HEK293 (cell line): ENCODE data around the gene DSC2.

Experiments used
- CTCF ChIA-PET: fragments of 350-600 bp; formaldehyde crosslinking; extraction: SDS; loops from one replicate; lab custom pipeline; 2021; ENCODE audit warnings: antibody characterized with exemption; lab: Yijun Ruan, JAX
- POLR2A ChIA-PET: fragments of 300-600 bp; formaldehyde crosslinking; extraction: SDS; loops from one replicate; lab custom pipeline; 2020; ENCODE audit warnings: antibody characterized with exemption, inconsistent platforms; lab: Yijun Ruan, JAX
- H3K27ac ChIP-seq: fragments of 200-500 bp; sonication (Bioruptor generic); 2 replicates; pipeline ENCODE4 v1.5.1; 2014; ENCODE audit warnings: low read depth, low read length, control low read depth, inconsistent platforms; ENCODE audit errors: extremely low read depth
- H3K36me3 ChIP-seq, 2 experiments: fragments of 200-500 bp in 1 of 2; sonication (Bioruptor generic) in 1 of 2; 1 replicate in 1 of 2; 2 replicates in 1 of 2; pipeline ENCODE4 v1.5.1; 2014 to 2017; ENCODE audit warnings: inconsistent platforms in 2 of 2, low read length in 2 of 2; ENCODE audit not compliant: control insufficient read depth in 2 of 2, insufficient read depth in 1 of 2
- H3K4me1 ChIP-seq: fragments of 200-500 bp; sonication (Bioruptor generic); 2 replicates; pipeline ENCODE4 v1.5.1; 2014; ENCODE audit warnings: mild to moderate bottlenecking, low read length, inconsistent platforms; ENCODE audit not compliant: control insufficient read depth, insufficient read depth
- H3K4me3 ChIP-seq: 2 replicates; pipeline ENCODE4 v1.5.1; 2011; ENCODE audit warnings: low read depth, mild to moderate bottlenecking, control low read depth, low read length, moderate library complexity
- H3K9me3 ChIP-seq: fragments of 200-500 bp; sonication (Bioruptor generic); 2 replicates; pipeline ENCODE4 v1.5.1; 2014; ENCODE audit warnings: low read depth, low read length, inconsistent platforms; ENCODE audit not compliant: control insufficient read depth, insufficient read depth
- FEZF1 ChIP-seq: fragments of 450-650 bp; formaldehyde crosslinking; IDR thresholded peaks from 2 replicates; pipeline ENCODE4 v1.5.1; 2016; ENCODE audit warnings: missing biosample characterization, missing genetic modification characterization
- GLIS2 ChIP-seq: fragments of 450-650 bp; formaldehyde crosslinking; IDR thresholded peaks from 2 replicates; pipeline ENCODE4 v1.5.1; 2016; ENCODE audit warnings: missing biosample characterization, missing genetic modification characterization
- IKZF3 ChIP-seq: fragments of 450-650 bp; IDR thresholded peaks from 2 replicates; pipeline ENCODE4 v1.5.0; 2018; ENCODE audit warnings: missing biosample characterization, mild to moderate bottlenecking, missing genetic modification characterization, moderate library complexity
- KLF16 ChIP-seq: fragments of 450-650 bp; formaldehyde crosslinking; IDR thresholded peaks from 2 replicates; pipeline ENCODE4 v1.5.1; 2017; ENCODE audit warnings: missing biosample characterization, missing genetic modification characterization
- KLF8 ChIP-seq: fragments of 450-650 bp; formaldehyde crosslinking; IDR thresholded peaks from 2 replicates; pipeline ENCODE4 v1.5.1; 2016; ENCODE audit warnings: missing biosample characterization, missing genetic modification characterization
- MYNN ChIP-seq: fragments of 450-650 bp; formaldehyde crosslinking; IDR thresholded peaks from 2 replicates; pipeline ENCODE4 v1.5.1; 2016; ENCODE audit warnings: missing biosample characterization, missing genetic modification characterization, borderline replicate concordance
- TRIM28 ChIP-seq: IDR thresholded peaks from 2 replicates; pipeline ENCODE4 v1.6.1; 2011; ENCODE audit warnings: low read length, control low read depth, borderline replicate concordance
- ZBTB8A ChIP-seq: fragments of 450-650 bp; formaldehyde crosslinking; IDR thresholded peaks from 2 replicates; pipeline ENCODE4 v1.5.1; 2016; ENCODE audit warnings: missing biosample characterization, missing genetic modification characterization
- ZFP3 ChIP-seq: fragments of 450-650 bp; formaldehyde crosslinking; IDR thresholded peaks from 2 replicates; pipeline ENCODE4 v1.5.1; 2016; ENCODE audit warnings: low read depth, missing biosample characterization, missing genetic modification characterization
- ZNF114 ChIP-seq: fragments of 450-650 bp; formaldehyde crosslinking; IDR thresholded peaks from 2 replicates; pipeline ENCODE4 v1.5.0; 2017; ENCODE audit warnings: missing biosample characterization, missing genetic modification characterization
- ZNF146 ChIP-seq: fragments of 450-650 bp; formaldehyde crosslinking; IDR thresholded peaks from 2 replicates; pipeline ENCODE4 v1.5.1; 2016; ENCODE audit warnings: missing biosample characterization, missing genetic modification characterization
- ZNF366 ChIP-seq: fragments of 450-650 bp; formaldehyde crosslinking; conservative IDR thresholded peaks from 2 replicates; pipeline ENCODE4 v1.5.1; 2016; ENCODE audit warnings: missing biosample characterization, missing genetic modification characterization
- ZNF394 ChIP-seq: fragments of 450-650 bp; formaldehyde crosslinking; IDR thresholded peaks from 2 replicates; pipeline ENCODE4 v1.5.1; 2016; ENCODE audit warnings: missing biosample characterization, missing genetic modification characterization, mild to moderate bottlenecking, moderate library complexity, borderline replicate concordance
- ZNF621 ChIP-seq: fragments of 450-650 bp; formaldehyde crosslinking; IDR thresholded peaks from 2 replicates; pipeline ENCODE4 v1.5.1; 2017; ENCODE audit warnings: missing biosample characterization, missing genetic modification characterization
- ZNF654 ChIP-seq: fragments of 450-650 bp; formaldehyde crosslinking; IDR thresholded peaks from 2 replicates; pipeline ENCODE4 v1.5.1; 2016; ENCODE audit warnings: low read depth, missing biosample characterization, missing genetic modification characterization
- ZNF747 ChIP-seq: fragments of 450-650 bp; formaldehyde crosslinking; IDR thresholded peaks from 2 replicates; pipeline ENCODE4 v1.5.1; 2016; ENCODE audit warnings: missing biosample characterization, missing genetic modification characterization
- ZNF837 ChIP-seq: fragments of 450-650 bp; formaldehyde crosslinking; IDR thresholded peaks from 2 replicates; pipeline ENCODE4 v1.5.1; 2016; ENCODE audit warnings: missing biosample characterization, missing genetic modification characterization
- ZSCAN23 ChIP-seq: fragments of 450-650 bp; formaldehyde crosslinking; IDR thresholded peaks from 2 replicates; pipeline ENCODE4 v1.5.1; 2016; ENCODE audit warnings: missing biosample characterization, missing genetic modification characterization
- TF ChIP-seq, protein P1 (sequence below): fragments of 450-650 bp; formaldehyde crosslinking; IDR thresholded peaks from 2 replicates; pipeline ENCODE4 v1.5.1; 2016; ENCODE audit warnings: missing biosample characterization, missing genetic modification characterization, low read depth
- TF ChIP-seq, protein P2 (sequence below): fragments of 450-650 bp; formaldehyde crosslinking; IDR thresholded peaks from 2 replicates; pipeline ENCODE4 v1.5.1; 2017; ENCODE audit warnings: missing biosample characterization, missing genetic modification characterization
- TF ChIP-seq, protein P3 (sequence below): fragments of 450-650 bp; formaldehyde crosslinking; IDR thresholded peaks from 2 replicates; pipeline ENCODE4 v1.5.1; 2016; ENCODE audit warnings: missing biosample characterization, missing genetic modification characterization
- TF ChIP-seq, protein P4 (sequence below): fragments of 450-650 bp; formaldehyde crosslinking; IDR thresholded peaks from 2 replicates; pipeline ENCODE4 v1.5.1; 2016; ENCODE audit warnings: missing biosample characterization, missing genetic modification characterization
- TF ChIP-seq, protein P5 (sequence below): fragments of 450-650 bp; formaldehyde crosslinking; IDR thresholded peaks from 2 replicates; pipeline ENCODE4 v1.5.1; 2016; ENCODE audit warnings: missing biosample characterization, missing genetic modification characterization

The DSC2 gene

DNA sequence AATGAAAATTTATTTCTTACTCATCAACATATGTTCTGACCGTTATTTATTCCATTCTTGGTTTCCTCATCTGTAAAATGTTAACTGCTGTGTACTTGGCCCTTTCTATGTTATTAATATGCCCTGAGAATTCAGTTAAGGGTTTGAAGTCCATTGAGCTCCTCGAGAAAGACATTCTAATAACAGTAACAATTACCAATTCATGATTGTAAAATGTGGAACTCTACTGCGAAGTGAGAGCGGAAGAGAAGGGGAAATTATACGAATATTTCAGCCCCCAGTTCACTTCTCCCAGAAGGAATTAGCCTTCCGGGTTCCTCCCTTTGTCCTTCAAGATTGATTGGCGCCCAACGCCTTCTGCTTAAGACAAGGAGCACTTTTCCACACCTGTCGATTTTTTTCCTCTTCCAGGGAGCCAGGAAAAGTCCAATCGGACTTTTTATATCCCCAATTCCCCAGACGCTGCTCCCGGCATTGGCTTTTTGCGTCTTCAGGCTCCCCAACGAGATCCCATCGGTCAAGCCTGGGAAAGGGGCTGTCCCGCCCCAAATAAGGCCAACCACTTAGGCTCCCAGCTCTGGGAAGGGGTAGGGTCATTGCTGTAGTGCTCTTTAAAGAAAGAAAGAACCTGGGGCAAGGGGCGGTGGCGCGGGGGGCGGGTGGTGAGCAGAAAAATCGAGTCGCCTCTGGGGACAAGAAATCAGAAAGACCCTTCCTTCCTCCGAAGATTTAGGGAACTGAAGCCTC lies 1.6 kb downstream of the DSC2 start (continued):
- TF ChIP-seq, protein P1, sequence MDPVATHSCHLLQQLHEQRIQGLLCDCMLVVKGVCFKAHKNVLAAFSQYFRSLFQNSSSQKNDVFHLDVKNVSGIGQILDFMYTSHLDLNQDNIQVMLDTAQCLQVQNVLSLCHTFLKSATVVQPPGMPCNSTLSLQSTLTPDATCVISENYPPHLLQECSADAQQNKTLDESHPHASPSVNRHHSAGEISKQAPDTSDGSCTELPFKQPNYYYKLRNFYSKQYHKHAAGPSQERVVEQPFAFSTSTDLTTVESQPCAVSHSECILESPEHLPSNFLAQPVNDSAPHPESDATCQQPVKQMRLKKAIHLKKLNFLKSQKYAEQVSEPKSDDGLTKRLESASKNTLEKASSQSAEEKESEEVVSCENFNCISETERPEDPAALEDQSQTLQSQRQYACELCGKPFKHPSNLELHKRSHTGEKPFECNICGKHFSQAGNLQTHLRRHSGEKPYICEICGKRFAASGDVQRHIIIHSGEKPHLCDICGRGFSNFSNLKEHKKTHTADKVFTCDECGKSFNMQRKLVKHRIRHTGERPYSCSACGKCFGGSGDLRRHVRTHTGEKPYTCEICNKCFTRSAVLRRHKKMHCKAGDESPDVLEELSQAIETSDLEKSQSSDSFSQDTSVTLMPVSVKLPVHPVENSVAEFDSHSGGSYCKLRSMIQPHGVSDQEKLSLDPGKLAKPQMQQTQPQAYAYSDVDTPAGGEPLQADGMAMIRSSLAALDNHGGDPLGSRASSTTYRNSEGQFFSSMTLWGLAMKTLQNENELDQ (tag by site-specific recombination): no peak
- TF ChIP-seq ZNF621 (tag by site-specific recombination): no peak
- TF ChIP-seq ZNF837 (tag by site-specific recombination): no peak
- TF ChIP-seq ZBTB8A (tag by site-specific recombination): peak; percentile 76
- TF ChIP-seq MYNN: no peak
- TF ChIP-seq ZNF114 (tag by site-specific recombination): no peak
- TF ChIP-seq KLF8: no peak
- 0 out of 2 replicates have a peak, but pooled peaks have one; percentile 23 for TF ChIP-seq KLF16
- TF ChIP-seq, protein P2, sequence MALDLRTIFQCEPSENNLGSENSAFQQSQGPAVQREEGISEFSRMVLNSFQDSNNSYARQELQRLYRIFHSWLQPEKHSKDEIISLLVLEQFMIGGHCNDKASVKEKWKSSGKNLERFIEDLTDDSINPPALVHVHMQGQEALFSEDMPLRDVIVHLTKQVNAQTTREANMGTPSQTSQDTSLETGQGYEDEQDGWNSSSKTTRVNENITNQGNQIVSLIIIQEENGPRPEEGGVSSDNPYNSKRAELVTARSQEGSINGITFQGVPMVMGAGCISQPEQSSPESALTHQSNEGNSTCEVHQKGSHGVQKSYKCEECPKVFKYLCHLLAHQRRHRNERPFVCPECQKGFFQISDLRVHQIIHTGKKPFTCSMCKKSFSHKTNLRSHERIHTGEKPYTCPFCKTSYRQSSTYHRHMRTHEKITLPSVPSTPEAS (tag by site-specific recombination): no peak
- peak; percentile 71 for TF ChIP-seq IKZF3 (tag by site-specific recombination)

DNA sequence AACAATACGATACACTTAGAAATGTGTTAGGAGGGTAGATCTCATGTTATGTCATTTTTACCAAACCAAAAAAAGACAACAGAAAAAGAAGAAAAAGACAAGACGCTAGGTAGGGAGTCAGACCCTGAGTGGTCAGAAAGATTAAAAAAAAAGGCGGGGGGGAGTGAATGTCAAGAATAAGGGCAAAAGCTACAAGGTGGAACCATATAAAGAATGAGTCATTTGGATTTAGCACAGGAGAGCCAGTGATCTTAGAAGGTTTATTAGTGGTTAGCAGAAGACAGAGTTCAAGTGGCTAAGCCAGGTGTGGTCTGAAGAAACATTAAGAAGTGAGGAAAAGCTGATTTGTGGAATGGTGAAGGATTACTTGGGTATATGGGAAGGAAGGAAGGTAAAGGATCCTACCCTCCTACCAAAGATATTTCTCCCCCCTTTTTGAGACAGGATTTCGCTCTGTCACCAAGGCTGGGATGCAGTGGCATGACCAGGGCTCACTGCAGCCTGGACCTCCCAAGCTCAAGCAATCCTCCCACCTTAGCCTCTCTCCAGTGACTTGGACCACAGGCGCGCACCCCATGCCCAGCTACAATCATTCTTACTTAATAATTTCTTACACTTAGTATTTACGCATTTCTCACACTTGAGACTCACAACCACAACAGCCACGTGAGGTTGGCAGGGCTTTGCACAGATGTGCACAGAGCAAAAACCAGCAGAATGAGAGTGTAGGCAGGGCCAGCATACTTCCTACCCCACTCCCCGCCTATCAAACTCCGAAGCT lies 2.6 kb downstream of the DSC2 start:
- peaks cover 6% of the 10 kb centered on the region for H3K4me1 ChIP-seq
- no peak overlapping the region for H3K27ac ChIP-seq
- H3K9me3 ChIP-seq: no peaks in the 10 kb centered on the region
- ChIA-PET POLR2A (interaction anchor here (0.9 to 2.1 kb wide), 2 partner anchors 57 to 58 kb away, joined by 5 to 11 read pairs; partner anchors contain the start of gene DSC3), CTCF (interaction anchor here (0.5 to 0.7 kb wide), 4 partner anchors 11 to 496 kb away, joined by 3 read pairs; no protein-coding TSS in a partner anchor)
- H3K36me3 ChIP-seq: no peaks in the 10 kb centered on the region
- H3K4me3 ChIP-seq: no peak overlapping the region
- TF ChIP-seq, protein P3, sequence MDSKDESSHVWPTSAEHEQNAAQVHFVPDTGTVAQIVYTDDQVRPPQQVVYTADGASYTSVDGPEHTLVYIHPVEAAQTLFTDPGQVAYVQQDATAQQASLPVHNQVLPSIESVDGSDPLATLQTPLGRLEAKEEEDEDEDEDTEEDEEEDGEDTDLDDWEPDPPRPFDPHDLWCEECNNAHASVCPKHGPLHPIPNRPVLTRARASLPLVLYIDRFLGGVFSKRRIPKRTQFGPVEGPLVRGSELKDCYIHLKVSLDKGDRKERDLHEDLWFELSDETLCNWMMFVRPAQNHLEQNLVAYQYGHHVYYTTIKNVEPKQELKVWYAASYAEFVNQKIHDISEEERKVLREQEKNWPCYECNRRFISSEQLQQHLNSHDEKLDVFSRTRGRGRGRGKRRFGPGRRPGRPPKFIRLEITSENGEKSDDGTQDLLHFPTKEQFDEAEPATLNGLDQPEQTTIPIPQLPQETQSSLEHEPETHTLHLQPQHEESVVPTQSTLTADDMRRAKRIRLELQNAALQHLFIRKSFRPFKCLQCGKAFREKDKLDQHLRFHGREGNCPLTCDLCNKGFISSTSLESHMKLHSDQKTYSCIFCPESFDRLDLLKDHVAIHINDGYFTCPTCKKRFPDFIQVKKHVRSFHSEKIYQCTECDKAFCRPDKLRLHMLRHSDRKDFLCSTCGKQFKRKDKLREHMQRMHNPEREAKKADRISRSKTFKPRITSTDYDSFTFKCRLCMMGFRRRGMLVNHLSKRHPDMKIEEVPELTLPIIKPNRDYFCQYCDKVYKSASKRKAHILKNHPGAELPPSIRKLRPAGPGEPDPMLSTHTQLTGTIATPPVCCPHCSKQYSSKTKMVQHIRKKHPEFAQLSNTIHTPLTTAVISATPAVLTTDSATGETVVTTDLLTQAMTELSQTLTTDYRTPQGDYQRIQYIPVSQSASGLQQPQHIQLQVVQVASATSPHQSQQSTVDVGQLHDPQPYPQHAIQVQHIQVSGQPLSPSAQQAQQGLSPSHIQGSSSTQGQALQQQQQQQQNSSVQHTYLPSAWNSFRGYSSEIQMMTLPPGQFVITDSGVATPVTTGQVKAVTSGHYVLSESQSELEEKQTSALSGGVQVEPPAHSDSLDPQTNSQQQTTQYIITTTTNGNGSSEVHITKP (tag by site-specific recombination): peak; percentile 55
- TF ChIP-seq IKZF3 (tag by site-specific recombination): no peak
- no peak for TF ChIP-seq ZFP3
- TF ChIP-seq ZSCAN23: no peak
- no peak for TF ChIP-seq GLIS2 (tag by site-specific recombination)
- TF ChIP-seq ZNF654: no peak
- TF ChIP-seq ZNF366 (tag by site-specific recombination): peak; percentile 43; the same call in 1 of the 2 replicates
- TF ChIP-seq, protein P4, sequence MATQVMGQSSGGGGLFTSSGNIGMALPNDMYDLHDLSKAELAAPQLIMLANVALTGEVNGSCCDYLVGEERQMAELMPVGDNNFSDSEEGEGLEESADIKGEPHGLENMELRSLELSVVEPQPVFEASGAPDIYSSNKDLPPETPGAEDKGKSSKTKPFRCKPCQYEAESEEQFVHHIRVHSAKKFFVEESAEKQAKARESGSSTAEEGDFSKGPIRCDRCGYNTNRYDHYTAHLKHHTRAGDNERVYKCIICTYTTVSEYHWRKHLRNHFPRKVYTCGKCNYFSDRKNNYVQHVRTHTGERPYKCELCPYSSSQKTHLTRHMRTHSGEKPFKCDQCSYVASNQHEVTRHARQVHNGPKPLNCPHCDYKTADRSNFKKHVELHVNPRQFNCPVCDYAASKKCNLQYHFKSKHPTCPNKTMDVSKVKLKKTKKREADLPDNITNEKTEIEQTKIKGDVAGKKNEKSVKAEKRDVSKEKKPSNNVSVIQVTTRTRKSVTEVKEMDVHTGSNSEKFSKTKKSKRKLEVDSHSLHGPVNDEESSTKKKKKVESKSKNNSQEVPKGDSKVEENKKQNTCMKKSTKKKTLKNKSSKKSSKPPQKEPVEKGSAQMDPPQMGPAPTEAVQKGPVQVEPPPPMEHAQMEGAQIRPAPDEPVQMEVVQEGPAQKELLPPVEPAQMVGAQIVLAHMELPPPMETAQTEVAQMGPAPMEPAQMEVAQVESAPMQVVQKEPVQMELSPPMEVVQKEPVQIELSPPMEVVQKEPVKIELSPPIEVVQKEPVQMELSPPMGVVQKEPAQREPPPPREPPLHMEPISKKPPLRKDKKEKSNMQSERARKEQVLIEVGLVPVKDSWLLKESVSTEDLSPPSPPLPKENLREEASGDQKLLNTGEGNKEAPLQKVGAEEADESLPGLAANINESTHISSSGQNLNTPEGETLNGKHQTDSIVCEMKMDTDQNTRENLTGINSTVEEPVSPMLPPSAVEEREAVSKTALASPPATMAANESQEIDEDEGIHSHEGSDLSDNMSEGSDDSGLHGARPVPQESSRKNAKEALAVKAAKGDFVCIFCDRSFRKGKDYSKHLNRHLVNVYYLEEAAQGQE: no peak
- TF ChIP-seq TRIM28: 0 out of 2 replicates have a peak, but pooled peaks have one; percentile 18
- TF ChIP-seq ZNF747 (tag by site-specific recombination): no peak
- TF ChIP-seq, protein P5, sequence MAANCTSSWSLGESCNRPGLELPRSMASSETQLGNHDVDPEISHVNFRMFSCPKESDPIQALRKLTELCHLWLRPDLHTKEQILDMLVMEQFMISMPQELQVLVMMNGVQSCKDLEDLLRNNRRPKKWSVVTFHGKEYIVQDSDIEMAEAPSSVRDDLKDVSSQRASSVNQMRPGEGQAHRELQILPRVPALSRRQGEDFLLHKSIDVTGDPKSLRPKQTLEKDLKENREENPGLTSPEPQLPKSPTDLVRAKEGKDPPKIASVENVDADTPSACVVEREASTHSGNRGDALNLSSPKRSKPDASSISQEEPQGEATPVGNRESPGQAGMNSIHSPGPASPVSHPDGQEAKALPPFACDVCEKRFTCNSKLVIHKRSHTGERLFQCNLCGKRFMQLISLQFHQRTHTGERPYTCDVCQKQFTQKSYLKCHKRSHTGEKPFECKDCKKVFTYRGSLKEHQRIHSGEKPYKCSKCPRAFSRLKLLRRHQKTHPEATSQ (tag by site-specific recombination): no peak
- TF ChIP-seq ZNF146 (tag by site-specific recombination): no peak
- TF ChIP-seq FEZF1 (tag by site-specific recombination): peak; percentile 20; the same call in 1 of the 2 replicates
- TF ChIP-seq ZNF394 (tag by site-specific recombination): no peak
- TF ChIP-seq KLF8: no peak
